ENCODE data around the gene TM9SF3.

DNA sequence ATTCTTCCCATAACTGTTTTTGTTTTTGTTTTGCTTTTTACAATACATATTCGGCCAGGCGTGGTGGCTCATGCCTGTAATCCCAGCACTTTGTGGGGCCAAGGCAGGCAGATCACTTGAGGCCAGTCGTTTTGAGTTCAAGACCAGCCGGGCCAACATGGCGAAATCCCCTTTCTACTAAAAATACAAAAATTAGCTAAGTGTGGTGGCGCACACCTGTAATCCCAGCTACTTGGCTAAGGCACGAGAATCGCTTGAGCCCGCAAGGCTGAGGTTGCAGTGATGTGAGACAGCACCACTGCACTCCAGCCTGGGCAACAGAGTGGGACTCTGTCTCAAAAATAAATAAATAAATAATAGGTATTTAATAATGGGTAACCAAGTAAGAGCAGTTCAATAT is 2.3 kb downstream of the TM9SF3 start:
- TF ChIP-seq, protein P1, sequence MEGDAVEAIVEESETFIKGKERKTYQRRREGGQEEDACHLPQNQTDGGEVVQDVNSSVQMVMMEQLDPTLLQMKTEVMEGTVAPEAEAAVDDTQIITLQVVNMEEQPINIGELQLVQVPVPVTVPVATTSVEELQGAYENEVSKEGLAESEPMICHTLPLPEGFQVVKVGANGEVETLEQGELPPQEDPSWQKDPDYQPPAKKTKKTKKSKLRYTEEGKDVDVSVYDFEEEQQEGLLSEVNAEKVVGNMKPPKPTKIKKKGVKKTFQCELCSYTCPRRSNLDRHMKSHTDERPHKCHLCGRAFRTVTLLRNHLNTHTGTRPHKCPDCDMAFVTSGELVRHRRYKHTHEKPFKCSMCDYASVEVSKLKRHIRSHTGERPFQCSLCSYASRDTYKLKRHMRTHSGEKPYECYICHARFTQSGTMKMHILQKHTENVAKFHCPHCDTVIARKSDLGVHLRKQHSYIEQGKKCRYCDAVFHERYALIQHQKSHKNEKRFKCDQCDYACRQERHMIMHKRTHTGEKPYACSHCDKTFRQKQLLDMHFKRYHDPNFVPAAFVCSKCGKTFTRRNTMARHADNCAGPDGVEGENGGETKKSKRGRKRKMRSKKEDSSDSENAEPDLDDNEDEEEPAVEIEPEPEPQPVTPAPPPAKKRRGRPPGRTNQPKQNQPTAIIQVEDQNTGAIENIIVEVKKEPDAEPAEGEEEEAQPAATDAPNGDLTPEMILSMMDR (IDR thresholded peaks at IDR 0.05; ENCODE audit: low read depth, low read length, poor library complexity, severe bottlenecking): no peak
- TF ChIP-seq EZH2phosphoT487 (IDR thresholded peaks at IDR 0.05; ENCODE audit: borderline replicate concordance, low read length): no peak
